Anterior cingulate cortex (tissue), 58 donors: Measurements from ENCODE around the gene LINC00305.
A peak's percentile ranks its signal among the peaks of the same experiment; 100 is the strongest.

ENCODE experiments used
- DNase-seq, 58 donors: peaks; one replicate each; lab custom pipeline; 2025; lab: John Stamatoyannopoulos, UW

Gene LINC00305

DNA sequence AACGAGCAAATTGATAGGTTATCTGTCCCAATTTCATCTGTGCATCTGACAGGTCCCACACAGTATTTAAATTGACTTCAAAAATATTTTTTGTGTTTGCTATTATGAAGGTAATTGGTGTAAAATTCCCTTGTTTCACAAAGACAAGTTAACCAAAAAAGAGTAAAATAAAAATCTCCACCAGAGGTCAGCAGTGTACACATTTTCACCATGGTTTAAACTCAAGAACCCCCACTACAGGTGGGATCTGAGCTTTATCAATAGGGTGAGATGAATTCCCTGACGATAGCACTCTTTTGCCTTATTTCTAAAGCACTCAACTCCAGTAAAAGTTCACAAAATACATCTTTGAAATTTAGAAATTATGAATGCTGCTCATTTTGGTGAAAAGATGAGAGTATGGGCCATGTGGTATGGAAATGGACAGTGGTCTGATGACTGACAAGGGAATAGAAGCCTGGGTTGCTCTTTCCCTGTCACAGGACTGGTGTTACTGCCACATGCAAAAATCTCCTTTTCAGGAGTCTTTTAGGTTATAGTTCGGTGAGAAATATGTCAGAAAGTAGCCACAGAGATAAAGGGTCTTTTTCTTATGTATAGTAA lies 111.0 kb downstream of the LINC00305 start:
- peak in 1 of 58 donors; percentile 17 for DNase-seq

DNA sequence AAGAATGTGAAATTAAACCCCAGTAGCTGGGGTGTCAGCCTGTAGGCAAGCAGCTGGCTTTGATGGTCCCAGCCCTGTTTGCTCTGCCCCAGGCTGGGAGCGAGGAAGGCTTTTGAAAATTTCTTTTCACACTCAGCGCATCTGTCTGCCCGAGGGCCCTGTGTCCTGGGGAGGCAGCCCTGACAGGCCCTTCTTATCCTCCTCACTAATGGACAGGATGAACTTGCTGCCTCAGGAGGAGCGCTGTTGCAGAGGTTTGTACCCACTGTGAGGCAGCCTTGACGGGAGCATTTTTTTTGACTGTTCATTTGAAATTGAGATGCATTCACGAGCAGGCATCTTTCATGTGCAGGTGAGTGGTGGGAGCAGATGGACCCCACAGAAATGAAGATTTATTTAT lies 116.6 kb downstream of the LINC00305 start:
- no peak for DNase-seq

DNA sequence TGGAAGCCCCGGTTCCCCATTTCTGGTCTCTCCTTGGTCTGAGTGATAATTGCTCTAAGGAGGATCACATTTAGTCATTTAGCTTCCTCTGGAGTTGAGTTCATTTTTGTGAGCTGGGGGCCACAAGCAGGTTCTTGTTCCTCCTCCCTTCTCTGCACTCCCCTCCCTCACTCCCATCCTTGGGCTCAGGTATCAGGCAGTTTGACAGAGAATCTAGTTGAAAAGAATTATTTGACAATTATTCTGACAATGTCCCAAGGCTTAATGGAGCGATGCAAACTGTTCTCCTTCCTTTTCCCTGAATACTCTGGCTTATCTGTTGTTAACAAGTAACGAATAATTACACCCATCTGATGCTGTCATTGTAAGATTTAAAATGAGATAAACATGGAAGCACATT lies 117.5 kb downstream of the LINC00305 start:
- no peak for DNase-seq
